Panc1 (cell line): ENCODE data around the gene EIF4EBP3. TPM values are rescaled to one million over a fixed set of nuclear protein-coding genes. Genes with fewer than 3 reads are reported as not detected.

Source experiments
- ATAC-seq: fragments of 200-7000 bp; cut with Tn5 transposase; 2 replicates; pipeline ENCODE4 v1.9.1; 2020; ENCODE audit warnings: mild to moderate bottlenecking, moderate library complexity
- BruUV-seq: library from RNA; stranded (reverse); fragments of 400-500 nt; replicated peaks from 2 replicates; lab custom pipeline; 2021; lab: Mats Ljungman, UMichigan
- CTCF ChIA-PET: fragments of 300-600 bp; sonication (Branson Sonifier 250); formaldehyde crosslinking; loops from one replicate; lab custom pipeline; 2022; ENCODE audit warnings: antibody characterized with exemption; lab: Charles Lee
- POLR2A ChIA-PET: fragments of 300-600 bp; sonication (Branson Sonifier 250); formaldehyde crosslinking; loops from one replicate; lab custom pipeline; 2022; ENCODE audit warnings: antibody characterized with exemption; lab: Charles Lee
- DNase-seq: peaks from one replicate; pipeline ENCODE4 v3.0.0-alpha.2; 2010; ENCODE audit warnings: low read depth, low spot score
- H3K27ac ChIP-seq: 2 replicates; pipeline ENCODE4 v1.5.1; 2011; ENCODE audit warnings: mild to moderate bottlenecking, low read length, inconsistent platforms
- H3K27me3 ChIP-seq: fragments of 200-500 bp; sonication (Bioruptor generic); 2 replicates; pipeline ENCODE4 v1.6.0; 2014; ENCODE audit warnings: low read length, inconsistent platforms; ENCODE audit not compliant: control insufficient read depth, insufficient read depth
- H3K36me3 ChIP-seq: fragments of 200-500 bp; sonication (Bioruptor generic); 2 replicates; pipeline ENCODE4 v1.5.1; 2014; ENCODE audit warnings: inconsistent platforms, mild to moderate bottlenecking, low read length, moderate library complexity; ENCODE audit not compliant: control insufficient read depth, insufficient read depth
- H3K4me1 ChIP-seq: 2 replicates; pipeline ENCODE4 v1.5.1; 2011; ENCODE audit warnings: inconsistent platforms, mild to moderate bottlenecking, low read length, moderate library complexity; ENCODE audit not compliant: control insufficient read depth, insufficient read depth
- H3K4me3 ChIP-seq, 2 experiments: 2 replicates each; pipeline ENCODE4 v1.5.1; 2011 to 2012; ENCODE audit warnings: low read depth in 2 of 2, low read length in 2 of 2, mild to moderate bottlenecking in 2 of 2, inconsistent platforms in 1 of 2, moderate library complexity in 1 of 2
- H3K9me3 ChIP-seq: fragments of 200-500 bp; sonication (Bioruptor generic); 2 replicates; pipeline ENCODE4 v1.5.1; 2014; ENCODE audit warnings: low read depth, mild to moderate bottlenecking, inconsistent platforms, low read length, moderate library complexity; ENCODE audit not compliant: control insufficient read depth, insufficient read depth
- CTCF ChIP-seq: fragments of 450-650 bp; IDR thresholded peaks from 2 replicates; pipeline ENCODE4 v1.5.1; 2017; ENCODE audit warnings: mild to moderate bottlenecking
- POLR2AphosphoS5 ChIP-seq: IDR thresholded peaks from 2 replicates; pipeline ENCODE4 v1.6.1; 2012; ENCODE audit warnings: mild to moderate bottlenecking, low read depth, low read length, moderate library complexity
- REST ChIP-seq, 2 experiments: IDR thresholded peaks; 2 replicates each; pipeline ENCODE4 v1.6.1; 2011 to 2012; ENCODE audit warnings: low read depth in 2 of 2, control low read depth in 1 of 2, low read length in 1 of 2, mild to moderate bottlenecking in 1 of 2, moderate library complexity in 1 of 2; ENCODE audit not compliant: insufficient read depth in 1 of 2
- SIN3A ChIP-seq: IDR thresholded peaks from 2 replicates; pipeline ENCODE4 v1.6.1; 2012; ENCODE audit warnings: low read depth, mild to moderate bottlenecking, low read length, moderate library complexity, borderline replicate concordance; ENCODE audit not compliant: insufficient read depth
- TCF7L2 ChIP-seq: IDR thresholded peaks from 2 replicates; pipeline ENCODE4 v1.6.1; 2011; ENCODE audit warnings: mild to moderate bottlenecking, low read depth, low read length, inconsistent platforms
- in situ Hi-C: cut with HindIII; loops from 2 replicates; pipeline ENCODE4 v1.10.0; 2016; ENCODE audit warnings: low sequenced_read_pairs, low pct_unique_long_range_greater_than_20kb
- intact Hi-C: fragments of 100-400 bp; cut with micrococcal nuclease; formaldehyde crosslinking; loops from one replicate; pipeline ENCODE4 v1.10.0; 2022; ENCODE audit not compliant: unreplicated experiment
- total RNA-seq: library from RNA; stranded (reverse); gene quantifications from one replicate; pipeline ENCODE4 v1.2.1, GENCODE V29; 2021; ENCODE audit not compliant: unreplicated experiment

Gene EIF4EBP3
- total RNA-seq, 1 experiment from 2014 or later = 8.6 TPM

GRCh38 chr5:140498591-140498990 is 48.9 kb upstream of the EIF4EBP3 start:
- CTCF ChIA-PET = no interaction called here
- Histone ChIP-seq H3K4me1 (no peaks in the 10 kb centered on the region; the same call in 1 of the 2 replicates), H3K27ac (no peak overlapping the region), H3K27me3 (no peaks in the 10 kb centered on the region), H3K9me3 (no peaks in the 10 kb centered on the region), H3K36me3 (peaks cover 15% of the 10 kb centered on the region), H3K4me3 (no peak overlapping the region)
- intact Hi-C loops (no loop called here), in situ Hi-C loops (no loop called here)
- ATAC-seq = no peak
- TF ChIP-seq CTCF (no peak), REST (IDR thresholded peaks at IDR 0.05; ENCODE audit: insufficient read depth in 1 of 2, low read depth in 2 of 2, low read length in 1 of 2) (no peak), POLR2AphosphoS5 (no peak), SIN3A (no peak), TCF7L2 (no peak)
- BruUV-seq = no TSS peak
- DNase-seq = no peak
- POLR2A ChIA-PET = no interaction called here

DNA sequence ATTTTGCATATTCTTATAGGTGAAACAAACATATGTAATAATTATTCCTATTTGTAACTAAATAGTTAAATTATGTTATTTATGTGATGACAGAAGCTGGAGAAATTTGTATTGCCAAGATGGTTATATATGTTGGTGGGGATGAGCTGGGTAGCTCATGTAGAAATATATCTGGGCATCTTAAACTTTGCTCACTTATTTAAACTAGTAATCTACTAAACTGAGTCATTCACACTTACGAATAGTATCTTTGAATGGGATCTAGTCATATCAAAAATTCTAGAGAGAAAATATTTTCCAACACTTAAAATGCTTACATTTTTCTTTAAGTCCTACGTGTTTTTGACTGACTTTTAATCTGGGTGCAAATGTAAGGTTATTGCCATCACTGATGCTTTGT is 44.6 kb upstream of the EIF4EBP3 start:
- TF ChIP-seq TCF7L2 = no peak
- TF ChIP-seq SIN3A = no peak
- no peak for TF ChIP-seq CTCF
- TF ChIP-seq REST (IDR thresholded peaks at IDR 0.05; ENCODE audit: insufficient read depth in 1 of 2, low read depth in 2 of 2, low read length in 1 of 2) = no peak
- no peak for TF ChIP-seq POLR2AphosphoS5
- no peak for ATAC-seq
- POLR2A ChIA-PET = no interaction called here
- in situ Hi-C loops = no loop called here
- no peak overlapping the region for H3K4me3 ChIP-seq
- H3K36me3 ChIP-seq = peaks cover 29% of the 10 kb centered on the region
- H3K27me3 ChIP-seq = no peaks in the 10 kb centered on the region
- no peak overlapping the region for H3K27ac ChIP-seq
- H3K4me1 ChIP-seq = no peaks in the 10 kb centered on the region; the same call in 1 of the 2 replicates
- CTCF ChIA-PET = no interaction called here
- DNase-seq = no peak
- intact Hi-C loops = no loop called here
- no peaks in the 10 kb centered on the region for H3K9me3 ChIP-seq
- no TSS peak for BruUV-seq
